Measurements from ENCODE around the gene HDAC9. TPM values are rescaled to one million over a fixed set of nuclear protein-coding genes. Genes with fewer than 3 reads are reported as not detected.
A peak's percentile ranks its signal among the peaks of the same experiment; 100 is the strongest.

Gene HDAC9
- total and polyA plus RNA-seq, 2 experiments from 2014 or later, result 3.7 to 9.4 TPM

- H3K4me1 ChIP-seq (ENCODE audit: insufficient read depth), result peaks cover 9% of the 10 kb centered on the region
- H3K4me3 ChIP-seq, result no peak overlapping the region
- no peak for DNase-seq (ENCODE audit: low spot score)
- no peaks in the 10 kb centered on the region for H3K9me2 ChIP-seq (replicated peaks; ENCODE audit: insufficient read depth)
- TF ChIP-seq EZH2phosphoT487 (IDR thresholded peaks at IDR 0.05; ENCODE audit: low read depth, severe bottlenecking, unreplicated experiment) (no peak), EZH2 (IDR thresholded peaks at IDR 0.05; ENCODE audit: borderline replicate concordance) (no peak)
- TF ChIP-seq, protein P1, sequence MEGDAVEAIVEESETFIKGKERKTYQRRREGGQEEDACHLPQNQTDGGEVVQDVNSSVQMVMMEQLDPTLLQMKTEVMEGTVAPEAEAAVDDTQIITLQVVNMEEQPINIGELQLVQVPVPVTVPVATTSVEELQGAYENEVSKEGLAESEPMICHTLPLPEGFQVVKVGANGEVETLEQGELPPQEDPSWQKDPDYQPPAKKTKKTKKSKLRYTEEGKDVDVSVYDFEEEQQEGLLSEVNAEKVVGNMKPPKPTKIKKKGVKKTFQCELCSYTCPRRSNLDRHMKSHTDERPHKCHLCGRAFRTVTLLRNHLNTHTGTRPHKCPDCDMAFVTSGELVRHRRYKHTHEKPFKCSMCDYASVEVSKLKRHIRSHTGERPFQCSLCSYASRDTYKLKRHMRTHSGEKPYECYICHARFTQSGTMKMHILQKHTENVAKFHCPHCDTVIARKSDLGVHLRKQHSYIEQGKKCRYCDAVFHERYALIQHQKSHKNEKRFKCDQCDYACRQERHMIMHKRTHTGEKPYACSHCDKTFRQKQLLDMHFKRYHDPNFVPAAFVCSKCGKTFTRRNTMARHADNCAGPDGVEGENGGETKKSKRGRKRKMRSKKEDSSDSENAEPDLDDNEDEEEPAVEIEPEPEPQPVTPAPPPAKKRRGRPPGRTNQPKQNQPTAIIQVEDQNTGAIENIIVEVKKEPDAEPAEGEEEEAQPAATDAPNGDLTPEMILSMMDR (IDR thresholded peaks at IDR 0.05; ENCODE audit: poor library complexity), result no peak
- peak overlapping the region; percentile 41 for H3K4me2 ChIP-seq
- H2AFZ ChIP-seq, result no peak overlapping the region
- H4K20me1 ChIP-seq (ENCODE audit: insufficient read depth, poor library complexity, severe bottlenecking), result no peaks in the 10 kb centered on the region
- 53% methylated on average over 2 of the region's 2 CpGs for WGBS (ENCODE audit: low lambda C conversion rate, missing lambda C conversion rate)
- no peaks in the 10 kb centered on the region for H3K9me3 ChIP-seq (ENCODE audit: low read depth)
- no peaks in the 10 kb centered on the region for H3K27me3 ChIP-seq
- peak overlapping the region; percentile 15 for H3K27ac ChIP-seq
- H3K36me3 ChIP-seq (replicated peaks; ENCODE audit: insufficient read depth, low read depth), result no peaks in the 10 kb centered on the region
- H3K79me2 ChIP-seq, result no peaks in the 10 kb centered on the region
Observed at GRCh38 chr7:18890134-18890533, 394.6 kb downstream of the HDAC9 start.

DNA sequence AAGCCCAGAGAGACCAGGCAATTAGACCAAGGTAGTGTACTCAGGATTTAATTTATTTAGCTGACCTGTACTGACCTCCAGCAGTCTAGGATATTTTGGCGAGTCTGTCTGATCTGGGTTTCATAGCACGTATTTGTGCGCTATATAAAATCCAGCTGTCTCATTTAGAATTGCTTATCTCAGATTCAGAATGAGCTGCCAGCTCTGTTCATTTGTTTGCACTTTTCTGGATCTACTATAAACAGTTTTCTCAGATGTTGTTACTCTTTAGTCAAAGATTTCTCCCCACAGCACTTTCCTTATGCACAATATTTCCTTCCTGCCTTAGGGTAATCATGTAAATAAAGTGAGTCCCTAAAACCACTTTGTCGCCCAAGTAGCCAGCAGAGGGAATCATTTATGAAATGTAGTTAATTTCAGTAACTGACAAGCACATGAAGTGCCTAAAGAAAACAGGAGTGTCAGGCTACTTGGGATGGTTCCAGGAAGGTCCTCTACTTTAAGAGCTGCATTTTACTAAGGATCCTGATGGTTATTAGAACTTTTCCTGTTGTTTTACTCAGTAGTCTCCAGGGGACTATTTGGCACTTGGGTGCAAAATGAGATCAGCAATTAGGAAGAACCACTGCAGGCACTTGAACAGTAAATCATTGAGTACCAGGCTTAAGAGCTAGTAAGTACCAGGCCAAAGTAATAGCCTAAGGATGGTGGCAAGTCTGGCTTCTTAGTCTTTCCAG is 395.5 kb downstream of the HDAC9 start:
- H3K4me1 ChIP-seq (ENCODE audit: insufficient read depth), result peaks cover 9% of the 10 kb centered on the region
- TF ChIP-seq EZH2phosphoT487 (IDR thresholded peaks at IDR 0.05; ENCODE audit: low read depth, severe bottlenecking, unreplicated experiment), result no peak
- no peak for TF ChIP-seq EZH2 (IDR thresholded peaks at IDR 0.05; ENCODE audit: borderline replicate concordance)
- TF ChIP-seq, protein P1 (IDR thresholded peaks at IDR 0.05; ENCODE audit: poor library complexity), result no peak
- H4K20me1 ChIP-seq (ENCODE audit: insufficient read depth, poor library complexity, severe bottlenecking), result no peaks in the 10 kb centered on the region
- H3K27ac ChIP-seq, result peak overlapping the region; percentile 15
- 34% methylated on average over 4 of the region's 4 CpGs for WGBS (ENCODE audit: low lambda C conversion rate, missing lambda C conversion rate)
- no peak overlapping the region for H3K4me3 ChIP-seq
- no peaks in the 10 kb centered on the region for H3K36me3 ChIP-seq (replicated peaks; ENCODE audit: insufficient read depth, low read depth)
- no peaks in the 10 kb centered on the region for H3K27me3 ChIP-seq
- H3K4me2 ChIP-seq, result peak overlapping the region; percentile 41
- H3K79me2 ChIP-seq, result no peaks in the 10 kb centered on the region
- no peak overlapping the region for H2AFZ ChIP-seq
- no peak for DNase-seq (ENCODE audit: low spot score)
- H3K9me2 ChIP-seq (replicated peaks; ENCODE audit: insufficient read depth), result no peaks in the 10 kb centered on the region
- H3K9me3 ChIP-seq (ENCODE audit: low read depth), result no peaks in the 10 kb centered on the region

GRCh38 chr7:18893156-18893555 is 397.6 kb downstream of the HDAC9 start:
- no peak for TF ChIP-seq EZH2phosphoT487 (IDR thresholded peaks at IDR 0.05; ENCODE audit: low read depth, severe bottlenecking, unreplicated experiment)
- no peak for TF ChIP-seq EZH2 (IDR thresholded peaks at IDR 0.05; ENCODE audit: borderline replicate concordance)
- TF ChIP-seq, protein P1 (IDR thresholded peaks at IDR 0.05; ENCODE audit: poor library complexity), result no peak
- Histone ChIP-seq H3K4me1 (ENCODE audit: insufficient read depth) (peaks cover 9% of the 10 kb centered on the region), H3K27me3 (no peaks in the 10 kb centered on the region), H3K9me3 (ENCODE audit: low read depth) (no peaks in the 10 kb centered on the region), H4K20me1 (ENCODE audit: insufficient read depth, poor library complexity, severe bottlenecking) (no peaks in the 10 kb centered on the region), H3K36me3 (replicated peaks; ENCODE audit: insufficient read depth, low read depth) (no peaks in the 10 kb centered on the region), H3K4me3 (no peak overlapping the region), H2AFZ (no peak overlapping the region), H3K9me2 (replicated peaks; ENCODE audit: insufficient read depth) (no peaks in the 10 kb centered on the region), H3K27ac (no peak overlapping the region), H3K79me2 (no peaks in the 10 kb centered on the region), H3K4me2 (no peak overlapping the region)
- DNase-seq (ENCODE audit: low spot score), result no peak
- 65% methylated on average over 3 of the region's 3 CpGs for WGBS (ENCODE audit: low lambda C conversion rate, missing lambda C conversion rate)

Data from hepatocyte (in vitro differentiated cells).